GM19025 (cell line): ENCODE results near the gene ENO1.

Source experiments
- ATAC-seq: cut with Tn5 transposase; IDR thresholded peaks from one replicate; pipeline ENCODE4 v1.9.1; 2021; ENCODE audit warnings: mild to moderate bottlenecking, low read depth, moderate library complexity; ENCODE audit not compliant: unreplicated experiment

Gene ENO1

DNA sequence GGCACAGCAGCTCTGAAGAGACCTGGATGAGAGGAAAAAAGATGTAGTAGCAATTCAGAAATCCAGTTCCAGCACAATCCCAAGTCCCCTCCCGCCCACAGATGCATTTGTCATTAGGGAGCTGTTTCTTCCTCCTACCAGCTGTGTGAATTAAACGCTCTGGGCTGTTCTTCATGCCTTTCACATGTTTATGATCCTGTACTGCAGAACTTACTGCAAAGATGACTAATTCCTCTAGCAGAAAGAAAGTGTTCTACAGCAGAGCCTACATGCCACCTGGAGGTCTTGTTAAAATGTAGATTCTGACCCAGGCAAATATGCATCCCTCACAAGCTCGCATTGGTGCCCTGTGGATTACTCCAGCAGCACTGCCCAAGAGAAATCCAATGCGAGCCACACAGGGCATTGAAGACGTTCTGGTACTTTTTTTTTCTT lies 6.5 kb downstream of the ENO1 start:
- no peak for ATAC-seq

DNA sequence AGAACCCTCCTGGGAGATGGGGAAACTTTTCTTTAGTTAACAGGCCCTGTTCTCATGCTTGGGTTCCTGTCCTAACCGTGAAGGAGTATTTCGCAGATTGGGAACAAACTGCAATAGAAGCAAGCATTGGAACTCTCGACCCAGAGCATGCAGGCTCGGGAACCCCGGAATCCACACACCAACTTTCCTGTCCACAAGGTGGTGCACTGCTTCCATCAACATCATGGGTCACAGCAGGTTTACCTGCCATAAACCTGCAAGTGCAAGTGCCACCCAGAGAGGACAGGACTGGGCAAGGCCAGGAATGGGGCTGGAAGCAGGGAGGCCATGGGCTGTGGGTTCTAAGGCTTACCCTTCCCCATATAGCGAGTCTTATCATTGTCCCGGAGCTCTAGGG lies 6.9 kb downstream of the ENO1 start:
- ATAC-seq = no peak

DNA sequence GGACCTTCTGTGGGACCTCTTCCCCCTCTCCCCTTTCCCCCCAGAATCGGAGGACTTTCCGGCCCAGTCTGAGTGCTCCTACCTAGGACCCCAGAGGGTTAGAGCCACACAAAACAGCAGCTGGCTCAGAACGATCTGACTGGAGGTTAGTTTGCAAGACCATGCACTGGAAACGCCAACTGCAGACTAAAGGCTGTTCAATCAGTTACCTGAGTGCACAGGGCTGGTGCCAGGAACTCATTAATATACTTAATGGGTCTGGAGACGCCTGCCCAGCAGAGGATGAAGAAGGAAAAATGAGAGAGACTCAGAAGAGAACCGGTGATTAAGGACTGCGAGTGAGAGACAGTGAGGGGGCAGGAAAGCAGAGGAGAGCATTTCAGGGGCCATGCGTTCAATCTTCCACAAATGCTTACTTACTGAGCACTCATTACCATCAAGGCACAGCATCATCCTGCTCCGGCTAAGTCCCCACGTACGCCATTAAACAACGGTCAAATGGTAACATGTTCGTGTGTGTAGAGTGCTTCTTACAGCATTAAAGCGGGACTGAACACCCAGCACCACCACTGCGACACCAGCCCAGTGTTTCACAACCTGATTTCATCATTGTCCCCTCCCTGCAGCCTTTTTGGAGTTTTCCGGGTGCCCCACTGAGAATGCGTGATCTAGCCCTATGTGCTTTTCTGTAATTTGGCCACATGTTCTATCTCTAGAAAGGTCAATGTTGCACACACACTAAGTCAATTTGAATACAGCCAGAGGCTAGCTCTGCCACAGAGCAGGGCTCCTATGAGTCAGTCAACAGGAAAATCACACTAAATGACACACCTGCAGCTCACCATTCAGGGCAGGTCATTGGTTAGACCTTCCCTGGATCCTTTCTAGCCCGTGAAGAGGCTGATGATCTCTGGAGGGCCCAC lies 7.6 kb downstream of the ENO1 start:
- ATAC-seq = no peak

DNA sequence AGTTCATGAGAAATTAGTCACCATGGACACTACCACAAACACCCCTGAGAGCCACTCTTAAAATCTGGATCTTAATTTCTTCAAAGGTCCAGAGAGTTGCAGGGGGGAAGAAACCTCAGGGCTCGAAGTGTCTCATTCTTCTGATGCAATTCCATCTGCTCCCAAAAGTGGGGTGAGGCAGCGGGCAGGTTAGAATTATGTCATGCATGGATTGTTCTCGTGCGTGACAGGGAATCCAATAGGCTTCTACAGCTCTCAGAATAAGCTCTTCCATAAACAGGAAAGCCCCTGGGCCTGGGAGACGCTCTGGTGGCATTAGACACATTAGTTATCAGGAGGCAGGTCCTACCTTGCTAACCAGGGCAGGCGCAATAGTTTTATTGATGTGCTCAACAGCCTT lies 8.4 kb downstream of the ENO1 start:
- ATAC-seq = no peak

DNA sequence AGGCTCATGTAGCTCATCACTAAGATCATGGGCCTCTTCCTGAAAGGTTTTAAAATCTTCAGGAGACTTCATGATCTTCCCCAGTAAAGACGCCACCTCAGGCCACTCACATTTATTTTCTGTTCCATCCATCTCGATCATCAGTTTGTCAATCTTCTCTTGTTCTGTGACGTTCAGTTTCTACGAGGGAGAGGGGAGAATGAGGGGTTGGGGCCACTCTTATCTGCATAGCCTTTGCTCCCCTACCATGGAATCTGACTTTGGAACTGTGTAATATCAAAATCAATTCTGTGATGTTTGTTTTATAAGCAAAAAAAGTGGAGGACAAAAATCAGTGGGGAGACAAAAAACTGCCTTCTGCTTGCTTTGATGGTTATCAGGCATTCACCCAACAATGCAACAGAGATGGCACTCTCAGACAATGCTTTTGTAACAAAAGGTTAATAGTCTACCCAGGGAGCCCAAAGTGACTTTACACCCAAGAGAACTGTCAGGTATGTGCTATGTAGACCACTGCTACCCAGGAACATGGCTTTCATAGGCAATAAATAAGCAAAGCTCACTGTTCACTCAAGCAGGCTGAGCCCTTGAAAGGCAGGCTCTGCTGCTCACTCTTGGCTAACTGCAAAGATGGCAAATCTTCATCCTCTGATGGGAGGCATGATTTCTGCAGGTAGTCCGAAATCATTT lies 10.5 kb downstream of the ENO1 start:
- no peak for ATAC-seq

DNA sequence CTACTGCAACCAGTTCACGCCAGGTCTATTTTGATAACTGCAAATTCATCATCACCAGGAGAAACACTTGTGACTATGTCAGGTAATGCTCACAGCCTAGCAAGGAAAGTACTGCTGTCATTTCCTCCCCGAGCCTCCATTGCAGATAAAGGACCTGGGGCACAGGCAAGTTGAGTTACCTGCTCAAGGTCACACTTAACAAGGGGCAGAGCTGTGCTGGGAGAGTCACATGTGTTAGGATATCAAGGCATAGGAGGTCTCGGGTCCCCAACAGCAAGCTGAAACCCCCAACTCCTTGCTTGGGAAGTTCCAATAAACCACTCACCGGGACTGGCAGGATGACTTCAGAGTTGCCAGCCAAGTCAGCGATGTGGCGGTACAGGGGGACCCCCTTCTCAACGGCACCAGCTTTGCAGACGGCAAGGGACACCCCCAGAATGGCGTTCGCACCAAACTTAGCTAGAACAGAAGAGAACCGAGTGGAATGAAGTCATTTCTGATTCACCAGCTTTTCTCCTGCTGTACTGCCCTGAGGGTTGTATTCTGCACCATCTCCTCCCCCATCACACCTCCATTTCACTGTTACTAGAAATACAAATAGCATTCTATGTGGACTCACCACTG lies 11.6 kb downstream of the ENO1 start:
- ATAC-seq = no peak

DNA sequence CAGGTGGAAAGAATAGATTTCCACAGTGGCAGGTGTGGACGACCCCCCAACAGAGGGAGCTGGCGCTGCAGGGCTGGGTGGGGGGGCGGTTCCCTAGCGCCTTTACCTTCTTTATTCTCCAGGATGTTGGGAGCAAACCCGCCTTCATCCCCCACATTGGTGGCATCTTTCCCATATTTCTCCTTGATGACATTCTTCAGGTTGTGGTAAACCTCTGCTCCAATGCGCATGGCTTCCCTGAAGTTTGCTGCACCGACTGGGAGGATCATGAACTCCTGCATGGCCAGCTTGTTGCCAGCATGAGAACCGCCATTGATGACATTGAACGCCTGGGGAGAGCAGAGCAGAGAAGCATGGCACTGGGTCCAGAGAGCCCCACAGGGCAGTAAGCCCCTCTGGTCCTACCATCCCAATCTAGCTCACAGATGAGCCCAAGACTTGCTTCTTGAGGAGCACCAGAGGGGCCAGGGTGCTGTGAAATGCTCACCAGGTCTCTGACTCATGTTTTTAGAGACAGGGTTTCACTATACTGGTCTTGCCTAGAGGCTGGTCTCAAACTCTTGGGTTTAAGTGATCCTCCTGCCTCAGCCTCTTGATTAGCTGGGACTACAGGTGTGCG lies 12.2 kb downstream of the ENO1 start:
- ATAC-seq = no peak

DNA sequence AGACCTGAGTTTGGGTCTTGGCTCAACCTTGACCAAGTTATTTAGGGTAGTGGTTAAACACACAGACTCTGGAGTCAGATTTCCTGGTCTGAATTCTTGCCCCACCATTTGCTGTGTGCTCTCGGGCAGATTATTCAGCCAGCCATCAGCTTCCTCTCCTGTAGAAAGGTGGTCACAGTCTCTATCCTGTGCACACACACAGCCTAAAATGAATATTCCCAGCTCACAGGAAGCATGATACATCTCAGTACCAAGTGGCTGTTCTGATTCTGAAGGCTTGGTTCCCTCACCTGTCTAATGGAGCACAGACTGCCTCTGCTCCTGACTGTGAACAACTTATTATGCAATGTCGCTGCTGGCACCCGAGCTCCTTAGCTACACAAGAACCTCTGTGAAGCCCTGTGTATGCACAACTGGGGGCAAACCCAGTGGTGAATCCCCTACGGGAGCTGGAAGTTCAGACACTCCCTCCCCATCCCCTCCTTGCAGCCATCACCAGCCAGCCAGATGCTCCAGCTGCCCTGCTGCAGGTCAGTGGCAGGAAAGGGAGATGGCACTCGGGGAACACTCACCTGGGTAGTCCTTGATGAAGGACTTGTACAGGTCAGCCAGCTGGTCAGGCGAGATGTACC lies 13.7 kb downstream of the ENO1 start:
- no peak for ATAC-seq

DNA sequence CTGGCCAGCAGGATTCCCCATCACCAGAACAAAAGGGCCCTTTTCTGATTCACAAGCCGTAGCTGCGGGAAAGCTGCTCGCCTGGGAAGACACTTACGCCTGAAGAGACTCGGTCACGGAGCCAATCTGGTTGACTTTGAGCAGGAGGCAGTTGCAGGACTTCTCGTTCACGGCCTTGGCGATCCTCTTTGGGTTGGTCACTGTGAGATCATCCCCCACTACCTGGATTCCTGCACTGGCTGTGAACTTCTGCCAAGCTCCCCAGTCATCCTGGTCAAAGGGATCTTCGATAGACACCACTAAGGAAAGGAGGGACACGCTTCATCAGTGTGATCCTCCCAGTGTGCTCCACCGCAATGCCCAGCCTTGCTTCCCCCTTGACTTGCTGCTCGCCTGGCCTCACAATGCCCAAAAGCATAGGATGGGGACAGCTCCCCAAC lies 14.7 kb downstream of the ENO1 start:
- ATAC-seq = no peak

DNA sequence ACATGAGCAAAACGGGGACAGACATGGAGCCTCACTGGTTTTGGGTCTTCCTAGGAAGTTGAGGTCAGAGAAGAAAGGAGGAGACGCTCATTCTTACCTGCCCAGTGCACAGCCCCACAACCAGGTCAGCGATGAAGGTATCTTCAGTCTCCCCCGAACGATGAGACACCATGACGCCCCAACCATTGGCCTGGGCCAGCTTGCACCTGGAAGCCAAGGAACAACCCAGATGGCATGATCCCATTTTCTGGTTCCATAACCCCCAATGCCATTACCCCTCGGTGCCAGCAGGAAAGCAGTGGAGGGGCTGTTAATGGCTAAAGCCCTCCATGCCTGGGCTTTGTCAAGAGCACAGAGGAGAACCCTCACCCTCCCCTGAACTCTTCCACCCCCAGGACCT lies 15.3 kb downstream of the ENO1 start:
- ATAC-seq = no peak

DNA sequence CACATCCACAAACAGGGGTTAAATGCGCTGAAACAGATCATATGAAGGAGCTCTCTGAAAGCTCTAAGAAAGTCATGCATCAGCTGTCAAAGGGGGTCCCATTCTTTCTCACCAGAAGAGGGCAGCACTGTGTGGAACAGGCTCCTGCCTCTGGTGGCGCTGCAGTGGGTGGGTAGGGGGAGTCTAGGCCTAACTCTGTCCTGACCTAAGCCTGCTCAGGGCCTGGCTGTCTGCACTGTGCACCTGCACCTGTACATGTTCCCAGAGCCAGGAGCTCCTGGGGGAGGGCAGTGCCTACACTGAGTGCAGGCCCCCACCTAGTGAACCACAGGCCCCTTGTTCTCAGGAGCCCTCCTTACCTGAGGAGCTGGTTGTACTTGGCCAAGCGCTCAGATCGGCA lies 16.0 kb downstream of the ENO1 start:
- no peak for ATAC-seq

DNA sequence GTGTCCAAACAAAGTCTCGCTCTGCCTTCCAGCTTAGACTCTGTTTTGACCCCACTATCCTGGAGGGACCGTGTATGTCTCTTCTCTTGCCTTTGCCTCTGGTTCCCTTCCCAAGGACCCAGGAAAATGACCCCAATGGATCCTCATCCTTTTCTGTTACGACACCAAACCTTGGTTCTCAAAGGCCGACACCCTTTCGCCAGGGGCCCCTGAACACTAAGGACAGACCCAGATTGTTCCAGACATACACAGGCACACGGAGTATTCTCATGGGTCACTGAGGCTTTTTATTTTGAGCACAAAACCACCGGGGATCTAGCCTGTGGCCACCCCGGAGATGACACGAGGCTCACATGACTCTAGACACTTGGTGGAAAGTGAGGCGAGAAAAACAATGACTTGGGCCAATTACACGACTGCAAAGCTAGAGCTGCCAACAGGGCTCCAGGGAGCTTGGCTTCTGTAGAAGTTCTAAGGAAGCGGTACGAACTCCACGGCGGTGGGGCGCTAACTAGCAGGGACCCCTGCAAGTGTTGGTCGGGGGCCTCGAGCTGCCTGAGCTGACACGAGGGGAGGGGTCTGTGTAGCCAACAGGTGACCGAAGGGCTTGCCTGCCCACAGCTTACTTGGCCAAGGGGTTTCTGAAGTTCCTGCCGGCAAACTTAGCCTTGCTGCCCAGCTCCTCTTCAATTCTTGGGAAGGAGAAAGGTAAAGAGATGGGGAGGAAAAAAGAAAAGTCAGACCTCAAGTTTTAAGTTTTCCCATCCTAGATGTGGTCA lies 17.6 kb downstream of the ENO1 start:
- no peak for ATAC-seq

DNA sequence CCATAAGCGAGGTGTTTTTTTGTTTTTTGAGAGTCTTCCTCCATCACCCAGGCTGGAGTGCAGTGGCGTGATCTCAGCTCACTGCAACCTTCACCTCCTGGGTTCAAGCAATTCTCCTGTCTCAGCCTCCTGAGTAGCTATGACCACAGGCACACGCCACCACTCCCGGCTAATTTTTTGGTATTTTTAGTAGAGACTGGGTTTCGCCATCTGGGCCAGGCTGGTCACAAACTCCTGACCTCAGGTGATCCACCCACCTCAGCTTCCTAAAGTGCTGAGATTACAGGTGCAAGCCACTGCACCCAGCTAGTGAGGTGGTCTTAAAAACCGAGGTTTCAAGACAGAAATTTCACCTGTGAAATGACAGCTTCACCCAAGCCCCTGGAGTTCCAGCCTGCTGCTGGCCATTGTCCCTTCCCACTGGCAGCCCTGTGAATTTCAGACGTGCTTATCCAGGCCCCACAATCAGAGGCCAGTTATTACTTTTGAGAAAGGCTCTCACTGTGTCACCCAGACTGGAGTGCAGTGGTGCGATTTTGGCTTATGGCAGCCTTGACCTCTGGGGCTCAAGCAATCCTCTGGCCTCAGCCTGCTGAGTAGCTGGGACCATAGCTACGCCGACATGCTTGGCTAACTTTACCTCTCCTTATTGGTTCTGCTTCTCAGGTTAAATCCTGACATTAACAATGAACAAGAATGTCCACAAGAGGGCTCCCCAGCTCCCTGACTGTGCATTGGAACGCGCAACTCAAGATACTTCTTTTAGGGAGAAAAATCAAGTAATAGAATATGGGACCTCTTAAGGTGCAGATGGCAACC lies 19.4 kb downstream of the ENO1 start:
- no peak for ATAC-seq

DNA sequence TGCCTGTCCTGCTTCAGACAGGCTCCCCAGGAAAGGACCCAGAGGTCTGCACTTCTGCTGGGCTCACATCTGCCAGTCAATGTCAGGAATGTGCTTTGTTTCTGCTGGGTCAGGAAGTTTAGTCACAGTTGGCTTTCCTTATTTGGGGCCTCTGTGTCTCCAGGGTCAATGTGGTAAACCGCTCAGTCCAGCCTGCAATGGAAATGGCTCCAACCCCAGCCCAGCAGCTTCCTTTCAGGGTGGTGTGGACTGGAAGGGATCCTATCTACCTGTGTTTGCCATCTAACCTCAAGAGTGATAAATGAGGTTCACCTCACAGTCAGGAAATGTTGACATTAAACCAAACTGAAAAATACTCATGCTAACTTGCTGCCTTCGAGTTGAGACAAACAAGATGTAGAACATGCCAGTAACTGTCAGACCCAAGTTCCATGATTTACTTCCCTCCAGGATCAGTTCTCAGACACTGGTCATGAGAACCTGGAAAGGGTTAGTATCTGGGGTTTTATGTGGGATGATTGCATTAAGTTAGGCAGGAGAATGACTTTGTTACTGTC lies 20.3 kb downstream of the ENO1 start:
- no peak for ATAC-seq

DNA sequence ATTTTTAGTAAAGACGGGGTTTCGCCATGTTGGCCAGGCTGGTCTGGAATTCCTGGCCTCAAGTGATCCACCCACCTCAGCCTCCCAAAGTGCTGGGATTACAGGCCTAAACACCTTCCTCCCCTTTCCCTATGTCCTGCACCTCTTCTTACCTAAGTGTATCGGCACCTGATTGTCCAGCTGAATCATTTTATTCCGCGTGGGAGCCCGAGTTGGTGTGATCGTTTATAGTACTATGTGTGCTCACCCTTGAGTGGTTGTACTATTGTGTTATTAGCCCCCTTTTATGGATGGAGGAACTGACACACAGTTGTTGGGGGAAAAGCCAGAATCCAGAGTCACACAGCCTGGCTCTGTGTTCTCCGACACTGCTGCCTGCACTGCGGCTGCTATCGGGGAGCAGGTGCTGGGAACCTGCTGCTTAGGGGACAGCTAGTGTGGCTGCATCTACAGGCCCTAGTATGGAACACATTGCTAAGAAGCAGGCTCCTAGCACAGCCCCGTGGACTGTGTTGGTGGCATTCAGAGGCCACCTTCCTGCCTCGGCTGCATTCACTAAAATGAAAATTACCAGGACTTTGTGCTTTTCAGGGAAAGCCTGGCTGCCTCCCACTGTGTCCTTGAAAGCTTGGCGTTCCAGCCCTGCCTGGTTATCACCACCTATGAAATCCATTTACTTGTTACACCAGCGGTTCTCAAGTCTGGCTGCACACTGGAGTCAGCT lies 21.6 kb downstream of the ENO1 start:
- ATAC-seq = no peak

DNA sequence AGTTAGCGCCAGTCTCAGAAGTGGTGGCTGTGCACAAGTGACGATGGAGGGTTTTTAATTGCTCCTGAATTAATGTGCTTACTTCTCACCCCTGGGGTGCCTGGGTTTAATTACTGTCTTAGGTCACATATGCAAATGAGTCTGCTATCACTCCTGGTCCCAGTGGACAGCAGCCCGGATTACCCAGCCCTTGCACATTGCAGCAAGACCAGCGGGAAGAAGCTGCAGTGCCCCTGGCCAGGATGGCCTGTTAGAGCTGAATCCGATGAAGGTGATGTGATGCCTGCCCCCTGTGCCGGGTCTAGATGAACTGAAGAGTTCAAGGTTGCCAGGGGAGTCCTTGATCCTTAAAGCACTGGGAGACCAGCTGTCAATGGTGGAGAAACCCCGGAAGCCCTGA lies 24.2 kb downstream of the ENO1 start:
- no peak for ATAC-seq

DNA sequence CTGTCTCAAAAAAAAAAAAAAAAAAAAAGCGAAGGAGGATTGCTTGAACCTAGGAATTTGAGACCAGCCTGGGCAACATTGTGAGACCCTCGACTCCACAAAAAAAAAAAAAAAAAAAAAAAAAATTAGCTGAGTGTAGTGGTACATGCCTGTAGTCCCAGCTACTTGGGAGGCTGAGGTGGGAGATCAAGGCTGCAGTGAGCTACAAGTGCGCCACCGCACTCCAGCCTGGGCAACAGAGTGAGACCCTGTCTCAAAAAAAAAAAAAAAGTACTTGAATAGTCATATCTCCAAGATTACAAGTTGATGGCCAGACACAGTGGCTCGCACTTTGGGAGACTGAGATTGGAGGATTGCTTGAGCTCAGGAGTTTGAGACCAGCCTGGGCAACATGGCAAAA lies 27.4 kb downstream of the ENO1 start:
- ATAC-seq = no peak
